Endothelial cell of umbilical vein (primary cell): Measurements from ENCODE around the gene SPA17.

Experiments used
- FOS ChIP-seq: IDR thresholded peaks from 2 replicates; pipeline ENCODE4 v1.6.1; 2011; ENCODE audit warnings: mild to moderate bottlenecking, low read length, moderate library complexity, borderline replicate concordance; ENCODE audit not compliant: insufficient read depth
- POLR2A ChIP-seq: IDR thresholded peaks from 2 replicates; pipeline ENCODE4 v1.6.1; 2012; ENCODE audit warnings: low read depth, mild to moderate bottlenecking, control low read depth, low read length
- POLR2AphosphoS5 ChIP-seq: IDR thresholded peaks from 2 replicates; pipeline ENCODE4 v1.6.1; 2012; ENCODE audit warnings: low read depth, mild to moderate bottlenecking, control low read depth, low read length, moderate library complexity; ENCODE audit not compliant: insufficient read depth
- TF ChIP-seq, protein P1 (sequence below), 2 donors: IDR thresholded peaks; 1 replicate in 1 of 2; 2 replicates in 1 of 2; pipeline ENCODE4 v1.5.1; 2011; ENCODE audit warnings: low read length in 2 of 2, mild to moderate bottlenecking in 2 of 2, moderate library complexity in 2 of 2, control low read depth in 1 of 2, inconsistent platforms in 1 of 2, low read depth in 1 of 2; ENCODE audit not compliant: insufficient read depth in 1 of 2; ENCODE audit errors: extremely low read depth in 1 of 2
- TF ChIP-seq, protein P2 (sequence below): IDR thresholded peaks from 2 replicates; pipeline ENCODE4 v1.6.1; 2011; ENCODE audit not compliant: insufficient read depth, insufficient read length

DNA sequence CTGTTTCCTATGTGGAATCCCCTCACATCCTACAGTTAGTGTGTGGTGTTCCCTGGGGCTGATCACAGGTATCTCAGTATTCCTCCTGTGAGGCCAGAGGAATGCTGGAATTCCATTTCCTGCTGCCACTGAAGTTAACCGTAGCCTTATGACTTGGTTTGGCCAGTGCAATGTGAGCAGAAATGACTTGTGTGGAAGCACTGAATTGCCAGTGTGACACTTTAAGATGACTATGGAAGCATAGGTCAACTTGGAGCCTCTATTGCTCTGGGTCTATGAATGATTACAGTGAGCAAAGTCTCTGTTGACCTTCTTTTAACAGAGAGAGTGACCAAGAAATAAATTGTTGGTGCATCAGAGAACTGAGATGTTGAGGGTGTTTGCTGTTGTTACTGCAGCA lies 34.5 kb upstream of the SPA17 start:
- TF ChIP-seq POLR2A (no peak), FOS (no peak), POLR2AphosphoS5 (no peak)
- TF ChIP-seq, protein P1, sequence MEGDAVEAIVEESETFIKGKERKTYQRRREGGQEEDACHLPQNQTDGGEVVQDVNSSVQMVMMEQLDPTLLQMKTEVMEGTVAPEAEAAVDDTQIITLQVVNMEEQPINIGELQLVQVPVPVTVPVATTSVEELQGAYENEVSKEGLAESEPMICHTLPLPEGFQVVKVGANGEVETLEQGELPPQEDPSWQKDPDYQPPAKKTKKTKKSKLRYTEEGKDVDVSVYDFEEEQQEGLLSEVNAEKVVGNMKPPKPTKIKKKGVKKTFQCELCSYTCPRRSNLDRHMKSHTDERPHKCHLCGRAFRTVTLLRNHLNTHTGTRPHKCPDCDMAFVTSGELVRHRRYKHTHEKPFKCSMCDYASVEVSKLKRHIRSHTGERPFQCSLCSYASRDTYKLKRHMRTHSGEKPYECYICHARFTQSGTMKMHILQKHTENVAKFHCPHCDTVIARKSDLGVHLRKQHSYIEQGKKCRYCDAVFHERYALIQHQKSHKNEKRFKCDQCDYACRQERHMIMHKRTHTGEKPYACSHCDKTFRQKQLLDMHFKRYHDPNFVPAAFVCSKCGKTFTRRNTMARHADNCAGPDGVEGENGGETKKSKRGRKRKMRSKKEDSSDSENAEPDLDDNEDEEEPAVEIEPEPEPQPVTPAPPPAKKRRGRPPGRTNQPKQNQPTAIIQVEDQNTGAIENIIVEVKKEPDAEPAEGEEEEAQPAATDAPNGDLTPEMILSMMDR (IDR thresholded peaks at IDR 0.05; ENCODE audit: extremely low read depth in 1 of 2, insufficient read depth in 1 of 2, low read depth in 1 of 2, low read length in 2 of 2): no peak
- TF ChIP-seq, protein P2, sequence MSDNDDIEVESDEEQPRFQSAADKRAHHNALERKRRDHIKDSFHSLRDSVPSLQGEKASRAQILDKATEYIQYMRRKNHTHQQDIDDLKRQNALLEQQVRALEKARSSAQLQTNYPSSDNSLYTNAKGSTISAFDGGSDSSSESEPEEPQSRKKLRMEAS: no peak
